Activated naive CD4-positive, alpha-beta T cell (primary cell): ENCODE results near the gene AUTS2.

ENCODE experiments used
- DNase-seq, 4 experiments: peaks; one replicate each; lab custom pipeline; 2025; lab: John Stamatoyannopoulos, UW

Gene AUTS2

GRCh38 chr7:69598081-69598486 is at the start of gene AUTS2:
TSS of gene AUTS2 (plus strand) at chr7:69598475. CDS start at chr7:69599654, 1,179 bp downstream.
- peak in 1 of 4 experiments; percentile 22 for DNase-seq

GRCh38 chr7:69550991-69551390 is 47.3 kb upstream of the AUTS2 start:
- no peak for DNase-seq

- no peak for DNase-seq
Observed at GRCh38 chr7:69553190-69553589, 45.1 kb upstream of the AUTS2 start.

GRCh38 chr7:69561266-69561960 is 36.9 kb upstream of the AUTS2 start:
- no peak for DNase-seq

- no peak for DNase-seq
Observed at GRCh38 chr7:69564454-69565417, 33.5 kb upstream of the AUTS2 start.

GRCh38 chr7:69567800-69568199 is 30.5 kb upstream of the AUTS2 start:
- no peak for DNase-seq

- no peak for DNase-seq
Observed at GRCh38 chr7:69568266-69568665, 30.0 kb upstream of the AUTS2 start.

- DNase-seq: no peak
Observed at GRCh38 chr7:69575651-69576050, 22.6 kb upstream of the AUTS2 start.

- DNase-seq: no peak
Observed at GRCh38 chr7:69577221-69577620, 21.1 kb upstream of the AUTS2 start.

- no peak for DNase-seq
Observed at GRCh38 chr7:69585169-69585568, 13.1 kb upstream of the AUTS2 start.

- no peak for DNase-seq
Observed at GRCh38 chr7:69586321-69586720, 12.0 kb upstream of the AUTS2 start.

GRCh38 chr7:69588773-69589172 is 9.5 kb upstream of the AUTS2 start:
- no peak for DNase-seq

GRCh38 chr7:69591805-69592204 is 6.5 kb upstream of the AUTS2 start:
- DNase-seq: no peak

GRCh38 chr7:69593511-69593910 is 4.8 kb upstream of the AUTS2 start:
- no peak for DNase-seq

- no peak for DNase-seq
Observed at GRCh38 chr7:69595415-69595814, 2.9 kb upstream of the AUTS2 start.

- DNase-seq: no peak
Observed at GRCh38 chr7:69596056-69596455, 2.2 kb upstream of the AUTS2 start.

GRCh38 chr7:69596723-69597277 is 1.5 kb upstream of the AUTS2 start:
- DNase-seq: no peak

- DNase-seq: peak in 1 of 4 experiments; percentile 3
Observed at GRCh38 chr7:69597278-69598076, 798 bp upstream of the AUTS2 start.

GRCh38 chr7:69598487-69599285 is 411 bp downstream of the AUTS2 start:
- DNase-seq: no peak

GRCh38 chr7:69599286-69599954 is 1.1 kb downstream of the AUTS2 start:
- no peak for DNase-seq
